NCI-H146 treated with DMSO at 0.1 percent for 48 hours (cell line): ENCODE measurements around the gene SPDEF.

ENCODE experiments used
- DNase-seq: peaks from one replicate; lab custom pipeline; 2025; ENCODE audit not compliant: unreplicated experiment; lab: John Stamatoyannopoulos, UW

Gene SPDEF

GRCh38 chr6:34583861-34584604 is 27.9 kb upstream of the SPDEF start:
- DNase-seq = no peak

- no peak for DNase-seq
Measured at GRCh38 chr6:34583461-34583860, 27.3 kb upstream of the SPDEF start.

- DNase-seq = no peak
Measured at GRCh38 chr6:34581561-34581920, 25.4 kb upstream of the SPDEF start.

- DNase-seq = no peak
Measured at GRCh38 chr6:34580707-34581560, 24.8 kb upstream of the SPDEF start.

GRCh38 chr6:34578445-34579262 is 22.5 kb upstream of the SPDEF start:
- DNase-seq = no peak

GRCh38 chr6:34576286-34576955 is 20.3 kb upstream of the SPDEF start:
- DNase-seq = no peak

- no peak for DNase-seq
Measured at GRCh38 chr6:34575326-34575725, 19.2 kb upstream of the SPDEF start.

- no peak for DNase-seq
Measured at GRCh38 chr6:34574647-34575293, 18.6 kb upstream of the SPDEF start.

- no peak for DNase-seq
Measured at GRCh38 chr6:34573567-34574183, 17.5 kb upstream of the SPDEF start.

GRCh38 chr6:34572585-34572984 is 16.5 kb upstream of the SPDEF start:
- DNase-seq = no peak

GRCh38 chr6:34572021-34572420 is 15.9 kb upstream of the SPDEF start:
- DNase-seq = no peak

GRCh38 chr6:34571388-34571787 is 15.3 kb upstream of the SPDEF start:
- no peak for DNase-seq

GRCh38 chr6:34570066-34570833 is 14.1 kb upstream of the SPDEF start:
- DNase-seq = no peak

GRCh38 chr6:34569361-34569973 is 13.3 kb upstream of the SPDEF start:
- DNase-seq = no peak

GRCh38 chr6:34568341-34569201 is 12.4 kb upstream of the SPDEF start:
- no peak for DNase-seq

- DNase-seq = no peak
Measured at GRCh38 chr6:34566830-34567546, 10.9 kb upstream of the SPDEF start.

GRCh38 chr6:34565722-34566137 is 9.6 kb upstream of the SPDEF start:
- no peak for DNase-seq
